Uterus (tissue), 2 donors: ENCODE results near the gene RTN4RL2.

Experiments
- CTCF ChIP-seq, 4 experiments: fragments of 200-600 bp in 2 of 4; fragments of 450-650 bp in 2 of 4; sonication (generic) in 2 of 4; IDR thresholded peaks; one replicate each; pipeline ENCODE4 v1.5.1; 2016 to 2019; ENCODE audit warnings: antibody characterized with exemption in 4 of 4, mild to moderate bottlenecking in 2 of 4, moderate library complexity in 1 of 4
- POLR2A ChIP-seq, 2 donors: fragments of 450-650 bp; IDR thresholded peaks; one replicate each; pipeline ENCODE4 v1.6.1; 2016; ENCODE audit warnings: antibody characterized with exemption in 2 of 2, mild to moderate bottlenecking in 1 of 2, moderate library complexity in 1 of 2

- TF ChIP-seq CTCF (IDR thresholded peaks at IDR 0.05) (no peak), POLR2A (IDR thresholded peaks at IDR 0.05) (no peak)
These were observed 40.2 kb downstream of the RTN4RL2 start for GRCh38 chr11:57500515-57500914.
